Measurements from ENCODE around the gene HUWE1. TPM values are rescaled to one million over a fixed set of nuclear protein-coding genes. Genes with fewer than 3 reads are reported as not detected.

The HUWE1 gene
- total and polyA plus RNA-seq, 2 of the 13 experiments (the other 11 are each of a cell fraction or from before 2014, with no cell fraction given), result 63.2 to 68.1 TPM

DNA sequence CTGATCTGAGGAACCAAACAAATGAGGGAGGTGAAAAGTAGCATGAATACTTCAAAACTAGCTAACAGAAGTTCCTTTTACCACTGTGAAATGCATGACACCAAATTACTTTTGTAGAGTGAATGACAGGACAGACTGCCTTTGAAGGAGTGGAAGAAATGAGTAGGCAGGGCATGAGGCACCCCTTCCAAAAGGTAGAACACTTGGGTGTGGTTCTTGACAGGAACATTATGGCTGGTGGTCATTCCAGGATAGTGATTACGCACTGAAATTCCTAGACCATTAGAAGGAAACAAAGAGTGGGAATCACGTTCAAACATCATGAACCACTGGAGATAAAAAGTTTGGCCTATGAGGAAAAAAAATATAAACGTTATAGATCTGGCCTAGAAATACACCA is 4.9 kb downstream of the HUWE1 start:
- H3K79me2 ChIP-seq (ENCODE audit: insufficient read depth, low read length), result peaks cover 73% of the 10 kb centered on the region
- 0 out of 2 replicates have a peak overlapping the region, but pooled peaks have one; percentile 22 for H3K9ac ChIP-seq (ENCODE audit: insufficient read depth, low read depth, low read length)
- ATAC-seq (no peak), FAIRE-seq (no peak), DNase-seq (ENCODE audit: low spot score) (no peak)
- peak overlapping the region; percentile 86; the same call in 1 of the 2 replicates for H3K4me2 ChIP-seq (ENCODE audit: low read depth, low read length)
- ChIA-PET CTCF (ENCODE audit: low intra/inter-chr PET ratio, low total read pairs) (no interaction called here), POLR2A (no interaction called here)
- in situ Hi-C loops (cut with HindIII; ENCODE audit: extremely low pct_ligation_motif_present, low pct_unique_long_range_greater_than_20kb) (loop anchor here (10.0 kb wide), 1 partner anchor 153 kb away; no protein-coding TSS in a partner anchor), intact Hi-C loops (cut with micrococcal nuclease; ENCODE audit: unreplicated experiment) (no loop called here)
- no peak overlapping the region for H2AFZ ChIP-seq (ENCODE audit: low read length)
- 71% methylated on average over 3 of the region's 3 CpGs for WGBS (ENCODE audit: low lambda C conversion rate)
- H3K4me3 ChIP-seq (replicated peaks in 1 of 3; ENCODE audit: insufficient read depth in 1 of 3, low read depth in 2 of 3, low read length in 3 of 3), result peak overlapping the region in 1 of 3 experiments; percentile 4; a peak in 1 of 6 replicates
- peaks cover 21% of the 10 kb centered on the region for H4K20me1 ChIP-seq (ENCODE audit: insufficient read depth, low read length)
- H3K27ac ChIP-seq (ENCODE audit: extremely low read length, insufficient read depth, low read length), result no peak overlapping the region
- BruUV-seq (replicated peaks), result no TSS peak
- no peaks in the 10 kb centered on the region for H3K9me3 ChIP-seq (ENCODE audit: low read length)
- peaks cover 34% of the 10 kb centered on the region for H3K4me1 ChIP-seq (ENCODE audit: insufficient read depth, low read length)
- H3K27me3 ChIP-seq (ENCODE audit: control insufficient read depth in 1 of 2, insufficient read depth in 2 of 2, low read length in 2 of 2), result no peaks in the 10 kb centered on the region; a peak in 1 of 5 replicates
- TF ChIP-seq ZNF460 (CRISPR knock-in tag; IDR thresholded peaks at IDR 0.05; ENCODE audit: borderline replicate concordance) (no peak), SOX6 (IDR thresholded peaks at IDR 0.05) (no peak), SOX6 (CRISPR knock-in tag; IDR thresholded peaks at IDR 0.05) (no peak), CC2D1A (CRISPR knock-in tag; IDR thresholded peaks at IDR 0.05) (no peak), ZIK1 (CRISPR knock-in tag; IDR thresholded peaks at IDR 0.05; ENCODE audit: borderline replicate concordance, low read depth) (no peak), REPIN1 (CRISPR knock-in tag; IDR thresholded peaks at IDR 0.05; ENCODE audit: borderline replicate concordance, low read depth) (no peak), XBP1 (CRISPR knock-in tag; IDR thresholded peaks at IDR 0.05) (no peak), DPF2 (CRISPR knock-in tag; IDR thresholded peaks at IDR 0.05; ENCODE audit: borderline replicate concordance, low read depth) (no peak), SP2 (CRISPR knock-in tag; IDR thresholded peaks at IDR 0.05) (no peak), JDP2 (CRISPR knock-in tag; IDR thresholded peaks at IDR 0.05; ENCODE audit: borderline replicate concordance) (no peak), TMF1 (CRISPR knock-in tag; IDR thresholded peaks at IDR 0.05; ENCODE audit: low read depth) (no peak), ZNF10 (CRISPR knock-in tag; IDR thresholded peaks at IDR 0.05; ENCODE audit: borderline replicate concordance, low read depth) (no peak), PHF20 (CRISPR knock-in tag; IDR thresholded peaks at IDR 0.05) (no peak)
- TF ChIP-seq, protein P1, sequence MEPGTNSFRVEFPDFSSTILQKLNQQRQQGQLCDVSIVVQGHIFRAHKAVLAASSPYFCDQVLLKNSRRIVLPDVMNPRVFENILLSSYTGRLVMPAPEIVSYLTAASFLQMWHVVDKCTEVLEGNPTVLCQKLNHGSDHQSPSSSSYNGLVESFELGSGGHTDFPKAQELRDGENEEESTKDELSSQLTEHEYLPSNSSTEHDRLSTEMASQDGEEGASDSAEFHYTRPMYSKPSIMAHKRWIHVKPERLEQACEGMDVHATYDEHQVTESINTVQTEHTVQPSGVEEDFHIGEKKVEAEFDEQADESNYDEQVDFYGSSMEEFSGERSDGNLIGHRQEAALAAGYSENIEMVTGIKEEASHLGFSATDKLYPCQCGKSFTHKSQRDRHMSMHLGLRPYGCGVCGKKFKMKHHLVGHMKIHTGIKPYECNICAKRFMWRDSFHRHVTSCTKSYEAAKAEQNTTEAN (CRISPR knock-in tag; conservative IDR thresholded peaks at IDR 0.05), result no peak
- peaks cover 0 to 14% of the 10 kb centered on the region in 2 experiments; a peak in 3 of 5 replicates for H3K36me3 ChIP-seq (replicated peaks in 1 of 2; ENCODE audit: control insufficient read depth in 1 of 2, insufficient read depth in 2 of 2, low read length in 2 of 2)
